Measurements from ENCODE around the gene TCEA3.
A peak's percentile ranks its signal among the peaks of the same experiment; 100 is the strongest.

TCEA3 gene

GRCh38 chr1:23424293-23425192 lies at the start of gene TCEA3:
TSS of gene TCEA3 (minus strand) at chr1:23424748. CDS start at chr1:23424633, 115 bp downstream.
- DNase-seq (ENCODE audit: low read depth in 2 of 2), result no peak

GRCh38 chr1:23473037-23473800 lies 48.7 kb upstream of the TCEA3 start:
- DNase-seq (ENCODE audit: low read depth in 2 of 2), result no peak

- no peak for DNase-seq (ENCODE audit: low read depth in 2 of 2)
Measured at GRCh38 chr1:23472351-23473036, 47.9 kb upstream of the TCEA3 start.

- DNase-seq (ENCODE audit: low read depth in 2 of 2), result no peak
Measured at GRCh38 chr1:23471473-23472075, 47.0 kb upstream of the TCEA3 start.

GRCh38 chr1:23470282-23471070 lies 45.9 kb upstream of the TCEA3 start:
- DNase-seq (ENCODE audit: low read depth in 2 of 2), result peak; percentile 53 to 62

- DNase-seq (ENCODE audit: low read depth in 2 of 2), result no peak
Measured at GRCh38 chr1:23469372-23469982, 44.9 kb upstream of the TCEA3 start.

GRCh38 chr1:23466423-23466989 lies 42.0 kb upstream of the TCEA3 start:
- no peak for DNase-seq (ENCODE audit: low read depth in 2 of 2)

GRCh38 chr1:23463286-23463685 lies 38.7 kb upstream of the TCEA3 start:
- DNase-seq (ENCODE audit: low read depth in 2 of 2), result no peak

GRCh38 chr1:23462766-23463165 lies 38.2 kb upstream of the TCEA3 start:
- DNase-seq (ENCODE audit: low read depth in 2 of 2), result no peak

- DNase-seq (ENCODE audit: low read depth in 2 of 2), result no peak
Measured at GRCh38 chr1:23461050-23461449, 36.5 kb upstream of the TCEA3 start.

- DNase-seq (ENCODE audit: low read depth in 2 of 2), result no peak
Measured at GRCh38 chr1:23460519-23460918, 36.0 kb upstream of the TCEA3 start.

GRCh38 chr1:23459338-23459757 lies 34.8 kb upstream of the TCEA3 start:
- no peak for DNase-seq (ENCODE audit: low read depth in 2 of 2)

- no peak for DNase-seq (ENCODE audit: low read depth in 2 of 2)
Measured at GRCh38 chr1:23456226-23456625, 31.7 kb upstream of the TCEA3 start.

GRCh38 chr1:23453455-23454000 lies 29.0 kb upstream of the TCEA3 start:
- no peak for DNase-seq (ENCODE audit: low read depth in 2 of 2)

- DNase-seq (ENCODE audit: low read depth in 2 of 2), result no peak
Measured at GRCh38 chr1:23452011-23452411, 27.5 kb upstream of the TCEA3 start.

- DNase-seq (ENCODE audit: low read depth in 2 of 2), result no peak
Measured at GRCh38 chr1:23451441-23451840, 26.9 kb upstream of the TCEA3 start.

GRCh38 chr1:23450894-23451293 lies 26.3 kb upstream of the TCEA3 start:
- no peak for DNase-seq (ENCODE audit: low read depth in 2 of 2)

- DNase-seq (ENCODE audit: low read depth in 2 of 2), result no peak
Measured at GRCh38 chr1:23449958-23450357, 25.4 kb upstream of the TCEA3 start.

- no peak for DNase-seq (ENCODE audit: low read depth in 2 of 2)
Measured at GRCh38 chr1:23449306-23449705, 24.8 kb upstream of the TCEA3 start.

- no peak for DNase-seq (ENCODE audit: low read depth in 2 of 2)
Measured at GRCh38 chr1:23448846-23449245, 24.3 kb upstream of the TCEA3 start.

All from fibroblast of skin of left quadriceps (primary cell).